Stimulated activated CD8-positive, alpha-beta memory T cell treated with anti-CD3 and anti-CD28 coated beads, Interleukin-4, amount 100 ng/mL, for 24 hours (primary cell): ENCODE results near the gene KIF19.

Experiments used
- DNase-seq: peaks from one replicate; pipeline ENCODE4 v3.0.0-alpha.2; 2020; ENCODE audit warnings: low read depth

Gene KIF19

DNA sequence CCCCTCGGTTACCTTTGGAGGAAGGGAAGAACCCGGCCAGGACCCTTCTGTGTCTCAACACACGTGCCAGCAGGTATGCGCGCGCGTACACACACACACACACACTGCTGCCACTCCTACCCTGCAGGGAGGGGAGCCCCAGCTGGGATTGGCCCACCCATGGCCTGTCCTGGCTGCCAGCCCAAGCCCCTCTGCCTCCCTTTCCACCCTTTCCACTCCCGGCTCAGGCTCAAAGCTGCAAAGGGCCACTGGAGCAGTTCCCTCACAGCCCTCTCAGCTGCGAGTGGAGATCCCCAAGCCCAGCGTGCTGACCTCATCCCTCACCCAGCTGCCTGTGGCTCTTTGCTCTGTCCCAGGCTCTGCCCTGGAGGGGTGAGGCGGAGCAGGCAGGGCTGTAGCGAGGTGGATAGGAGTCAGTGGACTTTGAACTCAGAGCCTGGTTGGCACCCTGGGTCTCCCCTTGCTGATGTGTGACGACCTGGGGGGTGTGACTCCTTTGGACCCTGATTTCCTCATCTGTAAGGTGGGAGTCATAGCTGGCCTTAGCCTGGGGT, 14.5 kb downstream of the KIF19 start:
- DNase-seq = no peak

GRCh38 chr17:74342224-74342623, 16.2 kb downstream of the KIF19 start:
- no peak for DNase-seq

GRCh38 chr17:74343121-74343520, 17.1 kb downstream of the KIF19 start:
- no peak for DNase-seq

- DNase-seq = no peak
Measured at GRCh38 chr17:74343526-74344284, 17.7 kb downstream of the KIF19 start.

DNA sequence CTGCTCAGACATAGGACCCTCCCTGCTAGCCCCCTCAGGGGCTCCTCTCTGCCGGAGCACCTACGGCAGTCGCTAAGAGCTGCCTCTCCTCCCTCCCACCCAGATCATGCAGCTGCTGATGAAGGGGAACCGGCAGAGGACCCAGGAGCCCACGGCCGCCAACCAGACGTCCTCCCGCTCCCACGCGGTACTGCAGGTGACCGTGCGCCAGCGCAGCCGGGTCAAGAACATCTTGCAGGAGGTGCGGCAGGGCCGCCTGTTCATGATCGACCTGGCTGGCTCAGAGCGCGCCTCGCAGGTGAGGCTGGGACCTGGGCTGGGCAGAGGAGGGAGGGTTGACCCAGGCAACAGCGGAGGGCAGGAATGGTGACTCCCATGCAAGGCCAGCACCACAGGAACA, 18.6 kb downstream of the KIF19 start:
- DNase-seq = no peak

GRCh38 chr17:74345433-74346241, 19.6 kb downstream of the KIF19 start:
- no peak for DNase-seq

GRCh38 chr17:74347646-74348045, 21.6 kb downstream of the KIF19 start:
- no peak for DNase-seq

DNA sequence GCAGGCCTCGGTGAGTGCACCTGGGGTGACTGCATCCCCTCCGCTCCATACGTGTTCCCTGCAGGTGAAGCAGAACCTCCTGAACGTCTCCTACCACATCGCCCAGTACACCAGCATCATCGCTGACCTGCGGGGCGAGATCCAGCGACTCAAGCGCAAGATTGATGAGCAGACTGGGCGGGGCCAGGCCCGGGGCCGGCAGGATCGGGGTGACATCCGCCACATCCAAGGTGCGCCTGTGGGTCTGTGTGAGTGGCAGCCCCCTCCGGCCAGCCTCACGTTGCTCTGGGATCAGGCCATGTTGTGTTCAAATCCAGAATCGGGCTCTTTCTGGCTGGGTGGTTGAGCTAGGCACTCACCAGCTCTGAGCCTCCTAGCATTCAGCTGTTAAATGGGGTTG, 23.1 kb downstream of the KIF19 start:
- no peak for DNase-seq

GRCh38 chr17:74350486-74350885, 24.5 kb downstream of the KIF19 start:
- DNase-seq = no peak

DNA sequence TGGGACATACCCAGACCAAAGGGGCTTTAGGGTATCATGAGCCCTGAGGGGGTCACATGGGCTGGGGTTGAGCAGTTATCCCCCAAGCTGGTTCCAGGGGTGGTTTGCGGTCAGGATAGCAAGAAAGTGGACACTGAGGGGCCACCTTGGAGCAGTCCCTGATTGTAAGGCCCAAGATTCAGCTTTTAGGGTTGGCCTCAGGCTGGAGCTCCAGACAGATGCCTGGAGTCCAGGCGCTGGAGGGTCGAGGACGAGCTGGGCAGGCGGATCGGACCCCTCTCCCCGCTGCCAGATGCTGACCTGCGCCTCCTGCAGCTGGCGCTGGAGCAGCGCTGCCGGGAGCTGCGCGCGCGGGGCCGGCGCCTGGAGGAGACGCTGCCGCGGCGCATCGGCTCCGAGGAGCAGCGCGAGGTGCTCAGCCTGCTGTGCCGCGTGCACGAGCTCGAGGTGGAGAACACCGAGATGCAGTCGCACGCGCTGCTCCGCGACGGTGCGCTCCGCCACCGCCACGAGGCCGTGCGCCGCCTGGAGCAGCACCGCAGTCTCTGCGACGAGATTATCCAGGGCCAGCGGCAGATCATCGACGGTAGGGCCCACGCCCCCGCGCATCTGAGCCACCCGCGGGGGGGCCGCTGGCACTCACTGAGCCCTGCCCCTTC, 25.7 kb downstream of the KIF19 start:
- no peak for DNase-seq

DNA sequence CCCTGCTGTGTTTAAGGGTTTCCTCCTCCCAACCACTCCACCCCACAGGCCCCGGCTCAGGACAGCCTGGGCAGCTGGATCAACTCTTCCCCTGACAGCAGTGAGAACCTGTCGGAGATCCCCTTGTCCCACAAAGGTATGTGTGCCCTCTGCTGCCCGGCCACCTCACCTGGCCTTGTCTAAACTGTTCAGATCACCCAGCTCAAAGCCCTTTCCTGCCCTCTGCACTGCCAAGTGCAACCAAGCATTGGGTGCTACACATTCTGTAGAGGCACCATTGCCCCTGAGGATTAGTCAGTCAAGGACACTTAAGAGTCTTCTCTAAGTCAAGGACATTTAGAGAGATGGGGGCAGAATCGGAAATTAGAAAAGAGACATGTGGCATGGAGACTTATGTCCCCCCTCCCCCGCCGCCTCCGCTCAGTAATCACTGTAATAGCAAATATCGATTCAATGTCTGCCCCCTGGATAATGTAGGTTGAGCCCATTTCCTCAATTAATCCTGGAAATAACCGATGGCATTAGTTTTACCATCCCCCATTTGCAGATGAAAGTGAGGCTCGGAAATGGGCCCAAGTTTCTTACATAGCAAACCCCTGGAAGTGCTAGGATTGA, 27.5 kb downstream of the KIF19 start:
- no peak for DNase-seq

DNA sequence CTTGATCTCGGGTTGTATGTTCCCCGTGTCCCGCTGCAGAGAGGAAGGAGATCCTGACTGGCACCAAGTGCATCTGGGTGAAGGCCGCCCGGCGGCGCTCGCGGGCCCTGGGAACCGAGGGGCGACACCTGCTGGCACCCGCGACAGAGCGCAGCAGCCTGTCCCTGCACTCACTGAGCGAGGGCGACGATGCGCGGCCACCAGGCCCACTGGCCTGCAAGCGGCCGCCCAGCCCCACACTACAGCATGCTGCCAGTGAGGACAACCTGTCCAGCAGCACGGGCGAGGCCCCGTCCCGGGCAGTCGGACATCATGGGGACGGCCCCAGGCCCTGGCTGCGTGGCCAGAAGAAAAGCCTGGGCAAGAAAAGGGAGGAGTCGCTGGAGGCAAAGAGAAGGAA, 28.1 kb downstream of the KIF19 start:
- peak; percentile 37 for DNase-seq

DNA sequence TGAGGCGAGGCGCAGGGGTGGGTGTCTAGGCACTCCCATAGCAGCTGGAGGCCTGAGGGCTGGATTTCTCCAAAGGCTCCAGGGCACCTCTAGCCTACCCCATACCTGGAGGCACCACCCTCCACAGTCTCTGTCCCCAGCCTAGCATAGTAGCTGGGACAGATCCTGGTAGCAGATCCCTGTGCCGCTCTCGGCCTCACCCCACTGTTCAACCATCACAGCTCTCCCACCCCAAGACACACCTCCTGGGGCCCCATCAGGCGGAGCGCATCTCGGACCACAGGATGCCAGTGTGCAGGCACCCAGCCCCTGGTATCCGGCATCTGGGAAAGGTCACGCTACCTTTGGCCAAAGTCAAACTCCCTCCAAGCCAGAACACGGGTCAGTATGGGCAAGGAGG, 28.5 kb downstream of the KIF19 start:
- DNase-seq = no peak

DNA sequence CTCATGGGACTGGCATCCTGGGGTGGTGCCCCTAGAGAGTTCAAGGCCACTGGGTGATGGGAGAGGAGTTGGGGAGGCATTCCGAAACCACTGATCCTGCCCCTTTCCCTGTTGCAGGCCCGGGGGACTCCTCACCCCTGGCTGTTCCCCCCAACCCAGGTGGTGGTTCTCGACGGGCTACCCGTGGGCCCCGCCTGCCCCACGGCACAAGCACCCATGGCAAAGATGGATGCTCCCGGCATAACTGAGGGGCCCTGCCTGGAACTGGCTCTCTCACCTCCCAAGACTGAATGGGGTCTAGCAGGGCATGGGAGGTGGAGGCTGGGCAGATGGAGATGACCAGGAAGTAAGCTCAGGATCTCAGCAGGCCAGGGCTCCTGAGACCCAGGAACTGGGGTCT, 29.0 kb downstream of the KIF19 start:
- no peak for DNase-seq

- no peak for DNase-seq
Measured at GRCh38 chr17:74356646-74357465, 30.8 kb downstream of the KIF19 start.

DNA sequence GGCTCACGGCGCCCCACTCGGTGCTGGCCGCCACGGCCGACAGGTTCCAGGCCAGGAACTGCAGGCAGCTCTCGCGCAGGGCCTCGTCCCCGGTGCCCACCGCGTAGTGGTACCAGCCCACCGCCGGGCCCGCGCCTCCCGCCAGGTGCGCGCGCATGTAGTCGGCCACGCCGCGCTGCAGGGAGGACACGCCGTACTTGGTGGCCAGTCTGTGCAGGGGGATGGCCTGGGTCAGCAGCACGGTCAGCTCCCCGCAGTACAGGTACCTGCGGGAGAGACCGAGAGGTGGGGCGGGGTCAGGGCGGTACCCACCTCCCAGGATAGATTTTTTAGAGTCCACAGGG, 31.4 kb downstream of the KIF19 start:
- DNase-seq = no peak

GRCh38 chr17:74358697-74359096, 32.7 kb downstream of the KIF19 start:
- no peak for DNase-seq

DNA sequence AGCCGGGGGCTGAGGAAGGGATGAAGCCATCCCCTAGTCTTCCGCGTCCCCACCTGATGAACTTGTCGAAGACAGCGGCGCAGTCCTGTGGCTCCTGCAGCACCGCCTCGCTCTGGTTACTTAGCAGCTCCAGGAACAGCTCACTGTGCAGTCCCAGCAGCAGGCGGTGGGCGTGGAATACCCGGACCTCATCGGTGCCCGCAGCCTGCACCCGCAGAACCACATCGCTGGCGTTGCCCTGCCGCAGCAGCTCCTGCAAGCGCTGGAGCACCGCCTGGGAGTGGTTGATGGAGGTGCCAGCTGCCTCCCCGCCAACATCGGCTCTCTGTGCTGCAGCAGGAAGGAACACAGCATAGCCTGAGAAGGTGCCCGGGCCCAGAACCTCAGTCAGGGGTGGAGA, 33.9 kb downstream of the KIF19 start:
- no peak for DNase-seq

GRCh38 chr17:74360899-74361229, 34.8 kb downstream of the KIF19 start:
- no peak for DNase-seq

- DNase-seq = peak; percentile 22
Measured at GRCh38 chr17:74361230-74362068, 35.4 kb downstream of the KIF19 start, which contains the start of gene BTBD17. Gene BTBD17, minus strand, starts transcription at chr17:74361868. Its CDS starts 49 bp downstream, at chr17:74361819.

GRCh38 chr17:74362069-74362405, 36.0 kb downstream of the KIF19 start:
- no peak for DNase-seq
